Suprapubic skin (tissue), 4 donors: Measurements from ENCODE around the gene QSOX1. TPM values are rescaled to one million over a fixed set of nuclear protein-coding genes. Genes with fewer than 3 reads are reported as not detected.

Experiments used
- DNase-seq, 2 donors: peaks; one replicate each; pipeline ENCODE4 v3.0.0-alpha.2; 2019; ENCODE audit warnings: low spot score in 2 of 2
- H3K27ac ChIP-seq: fragments of 200-600 bp; sonication (generic); one replicate; pipeline ENCODE4 v1.5.1; 2019
- H3K27me3 ChIP-seq: fragments of 200-600 bp; sonication (generic); one replicate; pipeline ENCODE4 v1.5.1; 2019
- H3K36me3 ChIP-seq: fragments of 200-600 bp; sonication (generic); one replicate; pipeline ENCODE4 v1.5.1; 2019
- H3K4me1 ChIP-seq: fragments of 200-600 bp; sonication (generic); one replicate; pipeline ENCODE4 v1.5.1; 2019
- H3K4me3 ChIP-seq: fragments of 200-600 bp; sonication (generic); one replicate; pipeline ENCODE4 v1.5.1; 2019; ENCODE audit warnings: mild to moderate bottlenecking
- H3K9me3 ChIP-seq: fragments of 200-600 bp; sonication (generic); one replicate; pipeline ENCODE4 v1.5.1; 2019
- CTCF ChIP-seq, 2 donors: fragments of 200-600 bp in 1 of 2; fragments of 450-650 bp in 1 of 2; sonication (generic) in 1 of 2; IDR thresholded peaks; one replicate each; pipeline ENCODE4 v1.5.1; 2016 to 2019; ENCODE audit warnings: antibody characterized with exemption in 2 of 2, mild to moderate bottlenecking in 1 of 2, moderate library complexity in 1 of 2
- EP300 ChIP-seq: sonication (generic); formaldehyde crosslinking; IDR thresholded peaks from one replicate; pipeline ENCODE4 v1.6.1; 2017; ENCODE audit warnings: antibody characterized with exemption
- POLR2A ChIP-seq, 2 donors: fragments of 450-650 bp; IDR thresholded peaks; one replicate each; pipeline ENCODE4 v1.6.1; 2017; ENCODE audit warnings: antibody characterized with exemption in 2 of 2, mild to moderate bottlenecking in 2 of 2, moderate library complexity in 2 of 2
- POLR2AphosphoS5 ChIP-seq, 3 donors: sonication (generic); formaldehyde crosslinking; IDR thresholded peaks; one replicate each; pipeline ENCODE4 v1.6.1; 2017; ENCODE audit warnings: antibody characterized with exemption in 3 of 3
- WGBS: methylation state at CpG from one replicate; pipeline ENCODE4 v1.1.5; 2018; 5-methylcytosine and 5-hydroxymethylcytosine counted together
- total RNA-seq, 4 donors: library from RNA; depleted of rRNA; stranded (reverse); fragments of >200 nt; gene quantifications; one replicate each; pipeline ENCODE4 v1.1.0, GENCODE V29; 2016

QSOX1 gene
- total RNA-seq, 4 donors from 2014 or later = 56.6 to 66.1 (median 61.5) TPM

GRCh38 chr1:180229483-180230415 lies 75.1 kb downstream of the QSOX1 start, which contains the start of gene LHX4:
LHX4 (plus strand) TSS chr1:180230264; CDS start chr1:180230530, 266 bp downstream.
- Histone ChIP-seq H3K27me3 (peaks cover 100% of the 10 kb centered on the region), H3K36me3 (no peaks in the 10 kb centered on the region), H3K4me1 (peaks cover 54% of the 10 kb centered on the region), H3K4me3 (peak within 1 kb of the TSS; percentile 66), H3K9me3 (no peaks in the 10 kb centered on the region), H3K27ac (no peak within 1 kb of the TSS)
- TF ChIP-seq CTCF (IDR thresholded peaks at IDR 0.05) (no peak), EP300 (no peak), POLR2AphosphoS5 (IDR thresholded peaks at IDR 0.05) (no peak), POLR2A (IDR thresholded peaks at IDR 0.05) (no peak)
- no peak for DNase-seq
- 1% methylated on average over 35 of the region's 105 CpGs for WGBS

- H3K27ac ChIP-seq = no peak overlapping the region
- H3K4me1 ChIP-seq = peaks cover 60% of the 10 kb centered on the region
- TF ChIP-seq EP300 (no peak), POLR2A (IDR thresholded peaks at IDR 0.05) (no peak), POLR2AphosphoS5 (IDR thresholded peaks at IDR 0.05) (no peak), CTCF (IDR thresholded peaks at IDR 0.05) (no peak)
- 0% methylated on average over 14 of the region's 28 CpGs for WGBS
- no peak for DNase-seq
- H3K27me3 ChIP-seq = peaks cover 100% of the 10 kb centered on the region
- H3K9me3 ChIP-seq = no peaks in the 10 kb centered on the region
- no peaks in the 10 kb centered on the region for H3K36me3 ChIP-seq
- H3K4me3 ChIP-seq = peak overlapping the region; percentile 66
These were observed 75.7 kb downstream of the QSOX1 start for GRCh38 chr1:180230416-180230790.

GRCh38 chr1:180230791-180231505 lies 76.3 kb downstream of the QSOX1 start:
- WGBS = under 1% methylated on average over 30 of the region's 65 CpGs
- H3K27ac ChIP-seq = no peak overlapping the region
- no peak for DNase-seq
- TF ChIP-seq EP300 (no peak), POLR2AphosphoS5 (IDR thresholded peaks at IDR 0.05) (no peak), CTCF (IDR thresholded peaks at IDR 0.05) (no peak), POLR2A (IDR thresholded peaks at IDR 0.05) (no peak)
- H3K27me3 ChIP-seq = peaks cover 100% of the 10 kb centered on the region
- no peaks in the 10 kb centered on the region for H3K9me3 ChIP-seq
- peaks cover 66% of the 10 kb centered on the region for H3K4me1 ChIP-seq
- H3K36me3 ChIP-seq = no peaks in the 10 kb centered on the region
- peak overlapping the region; percentile 66 for H3K4me3 ChIP-seq

GRCh38 chr1:180231506-180231921 lies 76.8 kb downstream of the QSOX1 start:
- Histone ChIP-seq H3K27me3 (peaks cover 100% of the 10 kb centered on the region), H3K27ac (no peak overlapping the region), H3K9me3 (no peaks in the 10 kb centered on the region), H3K4me3 (peak overlapping the region; percentile 66), H3K4me1 (peaks cover 69% of the 10 kb centered on the region), H3K36me3 (no peaks in the 10 kb centered on the region)
- TF ChIP-seq CTCF (IDR thresholded peaks at IDR 0.05) = no peak
- no peak for TF ChIP-seq POLR2A (IDR thresholded peaks at IDR 0.05)
- no peak for TF ChIP-seq POLR2AphosphoS5 (IDR thresholded peaks at IDR 0.05)
- WGBS = 2% methylated on average over 9 of the region's 37 CpGs
- peak in 1 of 2 donors; percentile 48 for DNase-seq

- peak overlapping the region; percentile 66 for H3K4me3 ChIP-seq
- H3K27me3 ChIP-seq = peaks cover 100% of the 10 kb centered on the region
- 6% methylated on average over 13 of the region's 14 CpGs for WGBS
- no peaks in the 10 kb centered on the region for H3K36me3 ChIP-seq
- DNase-seq = peak in 1 of 2 donors; percentile 11
- H3K9me3 ChIP-seq = no peaks in the 10 kb centered on the region
- TF ChIP-seq CTCF (IDR thresholded peaks at IDR 0.05) = no peak
- no peak for TF ChIP-seq POLR2AphosphoS5 (IDR thresholded peaks at IDR 0.05)
- TF ChIP-seq POLR2A (IDR thresholded peaks at IDR 0.05) = no peak
- TF ChIP-seq EP300 = no peak
- peaks cover 69% of the 10 kb centered on the region for H3K4me1 ChIP-seq
- no peak overlapping the region for H3K27ac ChIP-seq
These were observed 77.3 kb downstream of the QSOX1 start for GRCh38 chr1:180231936-180232335.
